Measurements from ENCODE around the gene CHRNE.

CHRNE gene

GRCh38 chr17:4944554-4945175, 41.8 kb upstream of the CHRNE start:
- no peak for DNase-seq (ENCODE audit: low spot score)
- no peaks in the 10 kb centered on the region for H3K27me3 Mint-ChIP-seq (ENCODE audit: low read depth)
- H3K36me3 Mint-ChIP-seq (ENCODE audit: low read depth), result peaks cover 72% of the 10 kb centered on the region
- H3K9me3 Mint-ChIP-seq, result no peaks in the 10 kb centered on the region
- peak overlapping the region; percentile 96 for H3K4me3 Mint-ChIP-seq
- peaks cover 43% of the 10 kb centered on the region for H3K4me1 Mint-ChIP-seq (ENCODE audit: low read depth)
- H3K27ac Mint-ChIP-seq, result peak overlapping the region; percentile 96

- peak; percentile 68 for DNase-seq (ENCODE audit: low spot score)
- Mint-ChIP-seq H3K27ac (peak overlapping the region; percentile 96), H3K27me3 (ENCODE audit: low read depth) (no peaks in the 10 kb centered on the region), H3K9me3 (no peaks in the 10 kb centered on the region), H3K36me3 (ENCODE audit: low read depth) (peaks cover 74% of the 10 kb centered on the region), H3K4me3 (peak overlapping the region; percentile 96), H3K4me1 (ENCODE audit: low read depth) (peaks cover 43% of the 10 kb centered on the region)
These were observed 41.3 kb upstream of the CHRNE start for GRCh38 chr17:4944163-4944553.

- no peaks in the 10 kb centered on the region for H3K27me3 Mint-ChIP-seq (ENCODE audit: low read depth)
- H3K4me3 Mint-ChIP-seq, result peak overlapping the region; percentile 96
- H3K4me1 Mint-ChIP-seq (ENCODE audit: low read depth), result peaks cover 51% of the 10 kb centered on the region
- H3K36me3 Mint-ChIP-seq (ENCODE audit: low read depth), result peaks cover 83% of the 10 kb centered on the region
- H3K27ac Mint-ChIP-seq, result peak overlapping the region; percentile 76
- H3K9me3 Mint-ChIP-seq, result no peaks in the 10 kb centered on the region
- no peak for DNase-seq (ENCODE audit: low spot score)
These were observed 40.0 kb upstream of the CHRNE start for GRCh38 chr17:4942760-4943508.

DNA sequence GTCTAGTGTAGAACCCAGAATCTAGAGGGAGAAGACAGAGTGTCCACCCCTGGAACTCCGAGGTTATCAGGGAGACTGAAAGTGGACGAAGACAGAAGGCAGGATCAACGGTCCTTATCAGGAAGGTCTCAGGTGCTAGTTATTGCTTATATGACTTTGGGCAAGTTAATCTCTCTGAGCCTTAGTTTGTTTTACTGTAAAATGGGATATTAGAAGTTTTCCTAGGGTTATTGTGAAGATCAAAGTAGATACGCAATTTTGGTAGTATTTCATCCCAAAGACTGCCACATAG, 38.4 kb upstream of the CHRNE start:
- Mint-ChIP-seq H3K27me3 (ENCODE audit: low read depth) (no peaks in the 10 kb centered on the region), H3K4me3 (peak overlapping the region; percentile 96), H3K27ac (peak overlapping the region; percentile 95), H3K9me3 (no peaks in the 10 kb centered on the region), H3K36me3 (ENCODE audit: low read depth) (peaks cover 77% of the 10 kb centered on the region), H3K4me1 (ENCODE audit: low read depth) (peaks cover 52% of the 10 kb centered on the region)
- no peak for DNase-seq (ENCODE audit: low spot score)

GRCh38 chr17:4940555-4941318, 37.8 kb upstream of the CHRNE start:
- peak overlapping the region; percentile 95 for H3K27ac Mint-ChIP-seq
- no peaks in the 10 kb centered on the region for H3K9me3 Mint-ChIP-seq
- H3K4me3 Mint-ChIP-seq, result peak overlapping the region; percentile 96
- DNase-seq (ENCODE audit: low spot score), result peak; percentile 34
- peaks cover 55% of the 10 kb centered on the region for H3K4me1 Mint-ChIP-seq (ENCODE audit: low read depth)
- peaks cover 76% of the 10 kb centered on the region for H3K36me3 Mint-ChIP-seq (ENCODE audit: low read depth)
- H3K27me3 Mint-ChIP-seq (ENCODE audit: low read depth), result no peaks in the 10 kb centered on the region

DNA sequence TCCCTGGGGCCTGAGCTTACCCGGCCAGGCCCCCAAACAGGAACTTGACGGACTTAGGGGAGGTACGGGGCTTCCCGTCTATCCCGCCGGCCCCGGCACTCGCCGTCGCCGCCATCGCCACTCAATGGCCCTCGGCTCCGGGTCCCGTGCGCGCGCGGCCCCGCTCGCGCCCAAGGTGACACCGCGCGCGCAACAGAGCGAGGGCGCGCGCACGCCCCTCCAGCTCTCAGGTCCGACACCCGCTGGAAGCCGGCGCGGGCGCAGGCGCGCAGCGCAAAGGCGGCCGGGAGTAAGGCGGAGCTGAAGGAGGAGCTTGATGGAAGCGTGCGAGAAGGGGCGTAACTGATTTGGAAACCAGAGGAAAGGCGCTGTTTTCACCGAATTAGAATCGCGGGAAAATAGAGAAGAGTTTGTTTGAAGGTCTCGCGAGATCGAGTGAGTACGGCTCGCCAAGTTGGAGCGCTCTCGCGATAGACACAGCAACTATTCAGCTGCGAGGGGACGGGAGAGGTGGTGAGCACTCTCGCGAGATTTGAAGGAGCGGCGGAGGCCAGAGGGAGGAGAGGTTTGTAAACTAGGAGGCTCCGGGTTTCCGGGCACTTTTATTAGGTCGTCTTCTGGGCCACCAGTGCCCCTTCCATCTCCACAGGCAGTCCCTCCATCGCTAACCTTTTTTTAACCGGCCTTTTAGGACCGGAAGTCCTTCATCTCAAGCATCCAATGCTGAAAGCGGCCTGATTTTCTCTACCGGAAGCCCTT, 37.1 kb upstream of the CHRNE start, which contains the start of the genes RNF167 and SLC25A11:
Gene RNF167 (plus strand): TSS at position 473 of the 759 bp plus-strand sequence. CDS start 642 bp downstream, outside the sequence.
Gene SLC25A11 (minus strand): TSS at position 251 of the 759 bp plus-strand sequence. CDS start 136 bp downstream, at position 115.
- peak within 1 kb of the TSS; percentile 95 for H3K27ac Mint-ChIP-seq
- H3K4me1 Mint-ChIP-seq (ENCODE audit: low read depth), result peaks cover 49% of the 10 kb centered on the region
- no peaks in the 10 kb centered on the region for H3K9me3 Mint-ChIP-seq
- DNase-seq (ENCODE audit: low spot score), result peak; percentile 98
- H3K4me3 Mint-ChIP-seq, result peak within 1 kb of the TSS; percentile 96
- H3K36me3 Mint-ChIP-seq (ENCODE audit: low read depth), result peaks cover 70% of the 10 kb centered on the region
- no peaks in the 10 kb centered on the region for H3K27me3 Mint-ChIP-seq (ENCODE audit: low read depth)

GRCh38 chr17:4939546-4939795, 36.6 kb upstream of the CHRNE start:
- peak overlapping the region; percentile 87 for H3K27ac Mint-ChIP-seq
- H3K4me3 Mint-ChIP-seq, result peak overlapping the region; percentile 96
- peaks cover 67% of the 10 kb centered on the region for H3K36me3 Mint-ChIP-seq (ENCODE audit: low read depth)
- no peak for DNase-seq (ENCODE audit: low spot score)
- H3K4me1 Mint-ChIP-seq (ENCODE audit: low read depth), result peaks cover 48% of the 10 kb centered on the region
- H3K27me3 Mint-ChIP-seq (ENCODE audit: low read depth), result no peaks in the 10 kb centered on the region
- H3K9me3 Mint-ChIP-seq, result no peaks in the 10 kb centered on the region

DNA sequence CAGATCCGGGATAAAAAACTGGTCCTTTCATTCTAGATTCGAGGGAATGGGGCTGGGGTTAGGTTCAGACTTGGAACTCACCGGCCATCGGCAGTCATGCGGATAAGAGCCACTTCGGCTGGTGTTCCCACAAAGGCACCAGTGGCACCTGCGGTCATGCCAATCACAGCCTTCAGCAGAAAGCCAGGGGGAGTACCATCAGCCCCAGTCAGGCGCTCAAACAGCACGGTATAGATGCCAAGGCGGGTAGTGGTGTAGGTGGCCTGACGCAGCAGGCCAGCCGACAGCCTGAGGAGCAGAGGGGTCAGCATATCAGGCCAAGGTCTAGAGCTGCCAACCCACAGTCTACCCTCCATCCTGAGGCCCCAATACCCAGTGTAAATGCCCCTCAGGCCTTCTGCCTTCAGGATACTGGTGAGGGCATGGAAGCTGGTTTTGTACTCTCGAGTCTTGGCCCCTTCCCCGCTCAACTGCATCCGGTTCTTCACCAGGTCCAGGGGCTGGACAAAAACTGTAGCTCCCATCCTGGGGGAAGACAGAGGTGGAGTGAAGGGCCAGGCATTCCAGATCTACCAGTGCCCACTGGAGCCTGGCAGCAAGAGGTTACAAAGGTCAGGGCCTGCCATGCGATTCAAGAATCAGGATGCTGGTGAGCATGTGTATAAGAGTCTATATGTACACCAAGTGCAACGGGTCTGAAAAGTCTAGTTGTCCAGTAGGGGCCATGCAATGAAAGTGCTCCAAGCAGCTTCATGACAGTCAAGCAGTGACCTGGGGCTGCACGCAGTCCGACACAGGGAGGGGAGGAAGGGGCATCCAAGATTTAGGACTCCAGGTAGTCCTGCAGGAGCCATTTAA, 36.0 kb upstream of the CHRNE start:
- Mint-ChIP-seq H3K4me3 (peak overlapping the region; percentile 96), H3K4me1 (ENCODE audit: low read depth) (peaks cover 48% of the 10 kb centered on the region), H3K36me3 (ENCODE audit: low read depth) (peaks cover 67% of the 10 kb centered on the region), H3K27ac (peak overlapping the region; percentile 87), H3K9me3 (no peaks in the 10 kb centered on the region), H3K27me3 (ENCODE audit: low read depth) (no peaks in the 10 kb centered on the region)
- no peak for DNase-seq (ENCODE audit: low spot score)

DNA sequence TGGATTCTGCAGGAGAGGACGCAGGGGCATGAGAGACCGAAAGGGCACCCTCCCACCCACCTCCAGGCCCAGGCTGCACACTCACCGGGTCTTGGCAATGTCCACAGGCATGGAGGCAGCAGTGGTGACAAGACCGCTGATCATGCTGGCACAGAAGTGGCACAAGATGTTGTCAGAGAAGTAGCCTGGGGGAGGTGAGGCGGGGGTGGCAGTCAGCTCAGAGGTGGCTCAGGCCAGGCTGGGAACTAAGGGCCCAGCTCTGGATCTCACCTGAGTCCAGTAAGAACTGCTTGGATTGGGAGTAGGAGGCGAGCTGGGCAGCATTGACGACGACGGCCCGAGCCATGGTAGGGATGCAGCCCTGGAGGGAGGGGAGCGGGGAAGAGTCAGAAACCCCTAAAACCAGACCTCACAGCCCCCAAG, 35.2 kb upstream of the CHRNE start:
- H3K27ac Mint-ChIP-seq, result peak overlapping the region; percentile 69
- H3K4me1 Mint-ChIP-seq (ENCODE audit: low read depth), result peaks cover 46% of the 10 kb centered on the region

DNA sequence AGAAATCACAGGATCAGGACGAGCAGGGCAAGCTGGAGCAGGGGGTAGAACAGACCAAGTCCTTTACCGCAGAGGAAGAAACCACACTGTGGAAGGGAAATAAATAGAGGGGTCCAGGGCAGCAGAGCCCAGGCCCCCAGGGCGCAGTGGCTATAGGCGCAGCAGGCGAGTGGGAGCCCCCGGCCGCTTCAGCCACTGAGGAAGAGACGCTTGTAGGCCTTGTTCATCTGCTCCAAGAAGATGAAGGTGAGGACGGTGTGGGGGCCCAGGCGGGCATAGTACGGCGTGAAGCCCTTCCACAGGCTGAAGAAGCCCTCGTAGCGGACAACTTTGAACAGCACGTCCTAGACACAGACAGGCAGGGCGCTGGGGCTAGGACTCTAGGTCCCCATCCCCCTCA, 34.7 kb upstream of the CHRNE start:
- Mint-ChIP-seq H3K9me3 (no peaks in the 10 kb centered on the region), H3K27ac (no peak overlapping the region), H3K4me3 (peak overlapping the region; percentile 96), H3K27me3 (ENCODE audit: low read depth) (no peaks in the 10 kb centered on the region), H3K36me3 (ENCODE audit: low read depth) (peaks cover 60% of the 10 kb centered on the region), H3K4me1 (ENCODE audit: low read depth) (peaks cover 42% of the 10 kb centered on the region)
- DNase-seq (ENCODE audit: low spot score), result no peak

More for the DNA sequence above, 35.2 kb upstream of the CHRNE start:
- no peaks in the 10 kb centered on the region for H3K9me3 Mint-ChIP-seq
- peaks cover 63% of the 10 kb centered on the region for H3K36me3 Mint-ChIP-seq (ENCODE audit: low read depth)
- no peak for DNase-seq (ENCODE audit: low spot score)
- H3K27me3 Mint-ChIP-seq (ENCODE audit: low read depth), result no peaks in the 10 kb centered on the region
- peak overlapping the region; percentile 96 for H3K4me3 Mint-ChIP-seq

DNA sequence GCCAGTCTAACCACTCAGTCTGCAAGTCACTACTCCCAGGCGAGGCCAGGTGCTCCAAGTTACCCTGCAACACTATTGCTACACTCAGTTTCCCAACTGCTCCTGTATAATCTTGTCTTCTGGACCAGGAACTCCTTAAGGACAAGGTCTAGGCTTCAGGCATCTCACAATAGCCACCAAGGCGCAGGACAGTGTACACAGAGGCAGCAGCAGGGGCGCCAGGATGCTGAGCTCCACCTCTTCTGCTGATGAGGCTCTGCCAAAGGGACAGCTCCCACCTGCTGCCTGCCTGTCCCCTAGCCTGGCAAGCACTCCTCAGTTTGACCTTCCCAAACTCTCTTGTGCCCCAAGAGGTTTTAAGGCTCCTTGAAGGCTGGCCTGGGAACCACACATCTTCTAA, 33.5 kb upstream of the CHRNE start:
- no peak for DNase-seq (ENCODE audit: low spot score)
- Mint-ChIP-seq H3K9me3 (no peaks in the 10 kb centered on the region), H3K4me3 (no peak overlapping the region), H3K27me3 (ENCODE audit: low read depth) (no peaks in the 10 kb centered on the region), H3K36me3 (ENCODE audit: low read depth) (peaks cover 51% of the 10 kb centered on the region), H3K4me1 (ENCODE audit: low read depth) (peaks cover 33% of the 10 kb centered on the region), H3K27ac (peak overlapping the region; percentile 47)

DNA sequence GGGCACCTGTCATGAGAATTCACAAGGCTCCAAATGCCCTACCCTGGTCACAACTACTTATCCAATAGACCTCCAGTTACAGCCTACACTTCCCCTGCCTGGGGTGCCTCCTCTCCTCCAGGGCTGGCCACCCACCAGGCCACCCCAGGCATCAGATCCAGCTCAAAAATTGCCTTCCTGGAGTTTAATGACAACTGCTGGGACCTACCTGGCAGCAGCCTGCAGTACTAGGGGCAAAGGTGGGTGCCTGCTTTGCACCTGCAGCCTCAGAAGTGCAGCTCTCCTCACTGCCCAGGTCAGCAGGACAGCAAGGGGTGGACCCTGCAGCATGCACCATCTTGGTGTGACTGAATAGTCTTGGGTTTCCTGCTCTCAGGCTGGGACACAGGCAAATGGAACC, 32.8 kb upstream of the CHRNE start:
- Mint-ChIP-seq H3K27ac (no peak overlapping the region), H3K4me3 (no peak overlapping the region), H3K4me1 (ENCODE audit: low read depth) (peaks cover 31% of the 10 kb centered on the region)

More for the DNA sequence above, 32.8 kb upstream of the CHRNE start:
- no peaks in the 10 kb centered on the region for H3K27me3 Mint-ChIP-seq (ENCODE audit: low read depth)
- H3K36me3 Mint-ChIP-seq (ENCODE audit: low read depth), result peaks cover 49% of the 10 kb centered on the region
- no peaks in the 10 kb centered on the region for H3K9me3 Mint-ChIP-seq
- no peak for DNase-seq (ENCODE audit: low spot score)

Measured in T-helper 2 cell treated with Interferon-gamma antibody and Interleukin-4, amounts not matched to agents 5 μg/mL and 100 μg/mL, for 36 hours (primary cell).